GM23338 (cell line): Measurements from ENCODE around the gene PSMB10. TPM values are rescaled to one million over a fixed set of nuclear protein-coding genes. Genes with fewer than 3 reads are reported as not detected.

Experiments
- ATAC-seq: fragments of 200-7000 bp; cut with Tn5 transposase; 3 replicates; pipeline ENCODE4 v1.9.1; 2020
- DNase-seq: peaks from one replicate; pipeline ENCODE4 v3.0.0-alpha.2; 2015; ENCODE audit warnings: low spot score
- H2AFZ ChIP-seq: fragments of 200-600 bp; sonication (generic); 2 replicates; pipeline ENCODE4 v1.8.0; 2016; ENCODE audit warnings: antibody characterized with exemption, mild to moderate bottlenecking, moderate library complexity
- H3F3A ChIP-seq: fragments of 200-600 bp; sonication (generic); replicated peaks from 2 replicates; pipeline ENCODE4 v1.8.0; 2017; ENCODE audit warnings: antibody characterized with exemption, mixed run types, low read depth
- H3K27ac ChIP-seq: fragments of 200-600 bp; sonication (generic); 2 replicates; pipeline ENCODE4 v1.6.1; 2016; ENCODE audit warnings: low read depth
- H3K27me3 ChIP-seq: fragments of 200-600 bp; sonication (generic); 2 replicates; pipeline ENCODE4 v1.8.0; 2016; ENCODE audit warnings: mild to moderate bottlenecking, mixed run types, moderate library complexity; ENCODE audit not compliant: insufficient read depth
- H3K36me3 ChIP-seq: fragments of 200-600 bp; sonication (generic); 2 replicates; pipeline ENCODE4 v1.8.0; 2016; ENCODE audit warnings: mild to moderate bottlenecking; ENCODE audit not compliant: insufficient read depth
- H3K4me1 ChIP-seq: fragments of 200-600 bp; sonication (generic); 2 replicates; pipeline ENCODE4 v1.8.0; 2016; ENCODE audit warnings: mild to moderate bottlenecking, moderate library complexity; ENCODE audit not compliant: insufficient read depth
- H3K4me2 ChIP-seq: fragments of 200-600 bp; sonication (generic); 2 replicates; pipeline ENCODE4 v1.7.1; 2017; ENCODE audit warnings: mixed run types
- H3K4me3 ChIP-seq: fragments of 200-600 bp; sonication (generic); 2 replicates; pipeline ENCODE4 v1.6.1; 2016; ENCODE audit warnings: mixed run types
- H3K79me2 ChIP-seq: fragments of 200-600 bp; sonication (generic); replicated peaks from 2 replicates; pipeline ENCODE4 v1.8.0; 2017; ENCODE audit warnings: mild to moderate bottlenecking; ENCODE audit not compliant: insufficient read depth
- H3K9me2 ChIP-seq: fragments of 200-600 bp; sonication (generic); 2 replicates; pipeline ENCODE4 v1.8.0; 2017; ENCODE audit not compliant: insufficient read depth
- H4K20me1 ChIP-seq: fragments of 200-600 bp; sonication (generic); replicated peaks from 2 replicates; pipeline ENCODE4 v1.8.0; 2017; ENCODE audit warnings: mild to moderate bottlenecking; ENCODE audit not compliant: insufficient read depth
- H3K27ac Mint-ChIP-seq: 2 replicates; pipeline ENCODE4 v1.8.0; 2020; ENCODE audit warnings: inconsistent platforms, mild to moderate bottlenecking, moderate library complexity, mixed read lengths
- H3K27me3 Mint-ChIP-seq: 3 replicates; pipeline ENCODE4 v1.8.0; 2022; ENCODE audit warnings: low read depth, mild to moderate bottlenecking, moderate library complexity, mixed read lengths, inconsistent platforms; ENCODE audit not compliant: insufficient read depth, poor library complexity
- H3K36me3 Mint-ChIP-seq: 3 replicates; pipeline ENCODE4 v1.8.0; 2021; ENCODE audit warnings: low read depth, mild to moderate bottlenecking, inconsistent platforms, moderate library complexity, mixed read lengths
- H3K4me1 Mint-ChIP-seq: 3 replicates; pipeline ENCODE4 v1.8.0; 2020; ENCODE audit warnings: mild to moderate bottlenecking, inconsistent platforms, mixed read lengths
- H3K4me3 Mint-ChIP-seq: 3 replicates; pipeline ENCODE4 v1.8.0; 2021; ENCODE audit warnings: moderate library complexity, mild to moderate bottlenecking, inconsistent platforms, mixed read lengths
- H3K9me3 Mint-ChIP-seq: 3 replicates; pipeline ENCODE4 v1.8.0; 2020; ENCODE audit warnings: moderate library complexity, mild to moderate bottlenecking, inconsistent platforms, mixed read lengths
- EZH2 ChIP-seq: fragments of 200-600 bp; sonication (generic); IDR thresholded peaks from one replicate; pipeline ENCODE4 v1.8.0; 2017; ENCODE audit warnings: antibody characterized with exemption, mild to moderate bottlenecking, low read depth; ENCODE audit not compliant: unreplicated experiment
- EZH2phosphoT487 ChIP-seq: fragments of 200-600 bp; sonication (generic); IDR thresholded peaks from one replicate; pipeline ENCODE4 v1.8.1; 2018; ENCODE audit warnings: antibody characterized with exemption; ENCODE audit not compliant: unreplicated experiment
- NANOG ChIP-seq: IDR thresholded peaks from 2 replicates; pipeline ENCODE4 v1.6.1; 2016; ENCODE audit warnings: antibody characterized with exemption, borderline replicate concordance
- POLR2AphosphoS5 ChIP-seq: IDR thresholded peaks from 2 replicates; pipeline ENCODE4 v1.6.1; 2016; ENCODE audit warnings: antibody characterized with exemption, low read depth
- STAT1 ChIP-seq: IDR thresholded peaks from one replicate; pipeline ENCODE4 v1.6.1; 2016; ENCODE audit warnings: antibody characterized with exemption; ENCODE audit not compliant: unreplicated experiment
- ZNF114 ChIP-seq: fragments of 250-450 bp; sonication (Bioruptor Pico); IDR thresholded peaks from 2 replicates; pipeline ENCODE4 v1.5.0; 2020; ENCODE audit warnings: mild to moderate bottlenecking, moderate library complexity
- ZNF462 ChIP-seq: fragments of 250-450 bp; sonication (Bioruptor Pico); IDR thresholded peaks from 2 replicates; pipeline ENCODE4 v1.5.0; 2020; ENCODE audit warnings: mild to moderate bottlenecking, moderate library complexity
- polyA plus RNA-seq: library from polyadenylated mRNA; unstranded; fragments of >200 nt; fragmentation: Nextera tagmentation; extraction: Ambion mirVana; gene quantifications from 2 replicates; pipeline ENCODE4 v1.2.1, GENCODE V29; 2016
- total RNA-seq: library from RNA; depleted of rRNA; stranded (reverse); fragments of >200 nt; shearing (Covaris generic); gene quantifications from 2 replicates; pipeline ENCODE4 v1.2.3, GENCODE V29; 2014

The PSMB10 gene
- total and polyA plus RNA-seq, 2 experiments from 2014 or later: 27.5 to 114 TPM

DNA sequence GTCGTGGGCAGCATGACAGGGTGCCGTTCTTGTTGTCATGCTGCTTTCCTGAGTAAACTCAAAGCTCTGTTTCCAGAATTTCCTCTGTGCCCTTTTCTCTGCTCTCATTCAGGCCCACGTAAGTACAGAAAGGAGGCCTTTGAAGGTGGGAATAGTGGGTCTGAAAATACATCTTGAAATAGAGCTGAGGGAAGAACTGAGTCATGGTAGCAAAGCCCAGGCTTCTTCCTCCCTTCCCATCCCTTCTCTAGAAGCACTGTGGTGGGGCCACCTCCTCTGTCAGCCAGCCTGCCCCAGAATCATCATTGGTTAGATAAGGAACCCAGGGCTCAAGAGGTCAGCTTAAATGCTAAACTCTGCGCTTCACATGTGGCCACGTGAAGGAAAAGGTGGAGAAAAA lies 14.4 kb downstream of the PSMB10 start:
- Histone ChIP-seq H3K79me2 (no peaks in the 10 kb centered on the region), H3F3A (0 out of 2 replicates have a peak, but pooled peaks cover 6% of the 10 kb centered on the region), H3K4me2 (no peak overlapping the region), H3K27me3 (no peaks in the 10 kb centered on the region), H4K20me1 (no peaks in the 10 kb centered on the region; the same call in 1 of the 2 replicates), H3K4me3 (no peak overlapping the region), H3K36me3 (no peaks in the 10 kb centered on the region), H3K27ac (no peak overlapping the region; the same call in 1 of the 2 replicates), H3K4me1 (peaks cover 6% of the 10 kb centered on the region; the same call in 1 of the 2 replicates), H2AFZ (no peak overlapping the region), H3K9me2 (no peaks in the 10 kb centered on the region)
- Mint-ChIP-seq H3K36me3 (no peaks in the 10 kb centered on the region; the same call in 2 of the 3 replicates), H3K27ac (peak overlapping the region; percentile 16; the same call in 1 of the 2 replicates), H3K4me3 (no peak overlapping the region), H3K4me1 (peaks cover 19% of the 10 kb centered on the region), H3K27me3 (peaks cover 12% of the 10 kb centered on the region), H3K9me3 (no peaks in the 10 kb centered on the region)
- no peak for ATAC-seq
- TF ChIP-seq EZH2phosphoT487 (no peak), STAT1 (no peak), POLR2AphosphoS5 (no peak), EZH2 (no peak), NANOG (no peak), ZNF462 (no peak), ZNF114 (CRISPR knock-in tag) (no peak)
- DNase-seq: no peak
